ENCODE data around the gene NEK7.

GRCh38 chr1:198337886-198338285, 181.1 kb downstream of the NEK7 start:
- TF ChIP-seq, protein P1, sequence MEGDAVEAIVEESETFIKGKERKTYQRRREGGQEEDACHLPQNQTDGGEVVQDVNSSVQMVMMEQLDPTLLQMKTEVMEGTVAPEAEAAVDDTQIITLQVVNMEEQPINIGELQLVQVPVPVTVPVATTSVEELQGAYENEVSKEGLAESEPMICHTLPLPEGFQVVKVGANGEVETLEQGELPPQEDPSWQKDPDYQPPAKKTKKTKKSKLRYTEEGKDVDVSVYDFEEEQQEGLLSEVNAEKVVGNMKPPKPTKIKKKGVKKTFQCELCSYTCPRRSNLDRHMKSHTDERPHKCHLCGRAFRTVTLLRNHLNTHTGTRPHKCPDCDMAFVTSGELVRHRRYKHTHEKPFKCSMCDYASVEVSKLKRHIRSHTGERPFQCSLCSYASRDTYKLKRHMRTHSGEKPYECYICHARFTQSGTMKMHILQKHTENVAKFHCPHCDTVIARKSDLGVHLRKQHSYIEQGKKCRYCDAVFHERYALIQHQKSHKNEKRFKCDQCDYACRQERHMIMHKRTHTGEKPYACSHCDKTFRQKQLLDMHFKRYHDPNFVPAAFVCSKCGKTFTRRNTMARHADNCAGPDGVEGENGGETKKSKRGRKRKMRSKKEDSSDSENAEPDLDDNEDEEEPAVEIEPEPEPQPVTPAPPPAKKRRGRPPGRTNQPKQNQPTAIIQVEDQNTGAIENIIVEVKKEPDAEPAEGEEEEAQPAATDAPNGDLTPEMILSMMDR (conservative IDR thresholded peaks at IDR 0.05; ENCODE audit: low read length), result no peak
- TF ChIP-seq EZH2phosphoT487 (IDR thresholded peaks at IDR 0.05; ENCODE audit: borderline replicate concordance, low read depth, low read length), result no peak

Data from OCI-LY7 (cell line).